Sigmoid colon (tissue), 7 donors: ENCODE measurements around the gene DAAM1. TPM values are rescaled to one million over a fixed set of nuclear protein-coding genes. Genes with fewer than 3 reads are reported as not detected.

ENCODE experiments used
- DNase-seq: peaks from one replicate; pipeline ENCODE4 v3.0.0-alpha.2; 2019
- H3K27ac ChIP-seq, 4 donors: fragments of 200-600 bp; sonication (generic); one replicate each; pipeline ENCODE4 v1.5.1; 2016 to 2019; ENCODE audit warnings: mild to moderate bottlenecking in 1 of 4
- H3K27me3 ChIP-seq, 3 donors: fragments of 200-600 bp; sonication (generic); one replicate each; pipeline ENCODE4 v1.5.1; 2019; ENCODE audit warnings: mild to moderate bottlenecking in 1 of 3
- H3K36me3 ChIP-seq, 4 donors: fragments of 200-600 bp; sonication (generic); one replicate each; pipeline ENCODE4 v1.5.1; 2016 to 2019
- H3K4me1 ChIP-seq, 4 donors: fragments of 200-600 bp; sonication (generic); one replicate each; pipeline ENCODE4 v1.5.1; 2017 to 2019
- H3K4me3 ChIP-seq, 4 donors: fragments of 200-600 bp; sonication (generic); one replicate each; pipeline ENCODE4 v1.5.1; 2017 to 2019; ENCODE audit warnings: mild to moderate bottlenecking in 2 of 4, moderate library complexity in 1 of 4
- H3K9me3 ChIP-seq, 4 donors: fragments of 200-600 bp in 3 of 4; sonication (generic) in 3 of 4; one replicate each; pipeline versions ENCODE4 v1.5.1 to v1.6.1; 2013 to 2019
- EP300 ChIP-seq, 4 donors: sonication (generic); formaldehyde crosslinking; IDR thresholded peaks; one replicate each; pipeline ENCODE4 v1.6.1; 2017; ENCODE audit warnings: antibody characterized with exemption in 4 of 4
- POLR2A ChIP-seq, 2 donors: fragments of 450-650 bp; IDR thresholded peaks; one replicate each; pipeline ENCODE4 v1.6.1; 2016; ENCODE audit warnings: antibody characterized with exemption in 2 of 2, mild to moderate bottlenecking in 2 of 2, moderate library complexity in 2 of 2
- POLR2AphosphoS5 ChIP-seq, 4 donors: sonication (generic); formaldehyde crosslinking; IDR thresholded peaks; one replicate each; pipeline ENCODE4 v1.6.1; 2017; ENCODE audit warnings: antibody characterized with exemption in 4 of 4
- WGBS, 2 donors: extraction: QIAGEN DNeasy Blood & Tissue Kit; methylation state at CpG; one replicate each; pipeline ENCODE4 v1.1.7; 2013; 5-methylcytosine and 5-hydroxymethylcytosine counted together
- intact Hi-C: fragments of 100-400 bp; cut with DNase I; formaldehyde crosslinking; loops from one replicate; pipeline ENCODE4 v1.15.1; 2023
- polyA plus RNA-seq, 3 donors: library from polyadenylated mRNA; stranded (reverse); fragments of 200-250 nt; gene quantifications; one replicate each; pipeline ENCODE4 v1.2.3, GENCODE V29; 2013
- total RNA-seq, 4 donors: library from RNA; depleted of rRNA; stranded (reverse); fragments of >200 nt; gene quantifications; one replicate each; pipeline ENCODE4 v1.1.0, GENCODE V29; 2016
- TF ChIP-seq, protein P1 (sequence below), 4 experiments: fragments of 450-650 bp in 3 of 4; fragments of 200-600 bp in 1 of 4; IDR thresholded peaks; one replicate each; pipeline ENCODE4 v1.5.1; 2016 to 2019; ENCODE audit warnings: antibody characterized with exemption in 4 of 4, mild to moderate bottlenecking in 3 of 4, moderate library complexity in 2 of 4
- donor health status: healthy with polysubstance abuse.
- donor health status: Bipolar disorder and iron deficiency.
- donor health status: healthy.

Gene DAAM1
- total and polyA plus RNA-seq, 7 donors = 11.4 to 77.8 (median 47.5) TPM

DNA sequence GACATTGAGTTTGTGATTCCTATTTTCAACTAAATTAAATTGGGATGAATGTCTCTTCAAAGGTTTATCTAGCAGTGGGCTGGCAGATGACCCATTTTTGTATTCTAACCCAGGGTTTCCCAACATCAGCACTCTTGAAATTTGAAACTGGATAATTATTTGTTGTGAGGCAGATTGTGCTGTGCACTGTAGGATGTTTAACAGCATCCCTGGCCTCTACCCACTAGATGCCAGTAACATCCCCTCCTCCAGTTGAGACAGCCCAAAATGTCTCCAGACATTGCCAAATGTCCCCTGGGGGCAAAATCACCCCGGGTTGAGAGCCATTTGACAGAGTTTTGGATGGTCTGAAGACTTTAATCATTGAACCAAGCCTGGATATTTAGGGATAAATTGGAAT, 11.1 kb downstream of the DAAM1 start:
- 84 to 85% methylated on average over 1 of the region's 1 CpG for WGBS, 2 donors
- no peaks in the 10 kb centered on the region for H3K9me3 ChIP-seq
- H3K4me1 ChIP-seq = peaks cover 0 to 72% (median 64%) of the 10 kb centered on the region in 4 donors

DNA sequence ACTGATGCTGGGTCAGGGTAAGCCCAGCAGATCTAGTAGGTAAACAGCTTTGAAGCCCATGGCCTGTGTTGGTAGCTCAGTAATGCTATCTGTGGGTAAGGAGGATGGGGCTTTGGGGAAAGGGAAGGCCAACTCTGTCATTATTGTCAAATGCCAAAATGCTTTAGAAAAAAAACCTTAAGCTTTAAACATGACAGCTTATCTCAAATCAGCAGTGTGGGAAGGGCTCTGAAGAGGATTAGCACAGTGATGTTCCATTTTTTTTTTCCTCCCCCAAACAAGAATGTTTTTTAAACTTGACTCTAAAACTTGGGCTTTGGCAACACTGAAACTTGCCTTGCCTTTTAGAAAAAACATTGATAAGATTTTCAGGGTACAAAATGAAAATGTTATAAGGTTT, 11.7 kb downstream of the DAAM1 start:
- intact Hi-C loops = no loop called here
- H3K4me3 ChIP-seq = no peak overlapping the region
- H3K4me1 ChIP-seq = peaks cover 0 to 74% (median 67%) of the 10 kb centered on the region in 4 donors
- no peaks in the 10 kb centered on the region for H3K36me3 ChIP-seq
- no peaks in the 10 kb centered on the region for H3K27me3 ChIP-seq
- peak overlapping the region in 1 of 4 donors; percentile 57 for H3K27ac ChIP-seq
- no peaks in the 10 kb centered on the region for H3K9me3 ChIP-seq
- DNase-seq = no peak
- TF ChIP-seq POLR2A (IDR thresholded peaks at IDR 0.05) (no peak), POLR2AphosphoS5 (IDR thresholded peaks at IDR 0.05) (no peak), EP300 (IDR thresholded peaks at IDR 0.05) (no peak)
- TF ChIP-seq, protein P1, sequence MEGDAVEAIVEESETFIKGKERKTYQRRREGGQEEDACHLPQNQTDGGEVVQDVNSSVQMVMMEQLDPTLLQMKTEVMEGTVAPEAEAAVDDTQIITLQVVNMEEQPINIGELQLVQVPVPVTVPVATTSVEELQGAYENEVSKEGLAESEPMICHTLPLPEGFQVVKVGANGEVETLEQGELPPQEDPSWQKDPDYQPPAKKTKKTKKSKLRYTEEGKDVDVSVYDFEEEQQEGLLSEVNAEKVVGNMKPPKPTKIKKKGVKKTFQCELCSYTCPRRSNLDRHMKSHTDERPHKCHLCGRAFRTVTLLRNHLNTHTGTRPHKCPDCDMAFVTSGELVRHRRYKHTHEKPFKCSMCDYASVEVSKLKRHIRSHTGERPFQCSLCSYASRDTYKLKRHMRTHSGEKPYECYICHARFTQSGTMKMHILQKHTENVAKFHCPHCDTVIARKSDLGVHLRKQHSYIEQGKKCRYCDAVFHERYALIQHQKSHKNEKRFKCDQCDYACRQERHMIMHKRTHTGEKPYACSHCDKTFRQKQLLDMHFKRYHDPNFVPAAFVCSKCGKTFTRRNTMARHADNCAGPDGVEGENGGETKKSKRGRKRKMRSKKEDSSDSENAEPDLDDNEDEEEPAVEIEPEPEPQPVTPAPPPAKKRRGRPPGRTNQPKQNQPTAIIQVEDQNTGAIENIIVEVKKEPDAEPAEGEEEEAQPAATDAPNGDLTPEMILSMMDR (IDR thresholded peaks at IDR 0.05) = no peak

More for the DNA sequence above, 11.1 kb downstream of the DAAM1 start:
- intact Hi-C loops = no loop called here
- TF ChIP-seq, protein P1 (IDR thresholded peaks at IDR 0.05) = no peak
- TF ChIP-seq EP300 (IDR thresholded peaks at IDR 0.05) (no peak), POLR2AphosphoS5 (IDR thresholded peaks at IDR 0.05) (no peak), POLR2A (IDR thresholded peaks at IDR 0.05) (no peak)
- Histone ChIP-seq H3K4me3 (no peak overlapping the region), H3K27ac (peak overlapping the region in 1 of 4 donors; percentile 57), H3K36me3 (no peaks in the 10 kb centered on the region), H3K27me3 (no peaks in the 10 kb centered on the region)
- DNase-seq = no peak

DNA sequence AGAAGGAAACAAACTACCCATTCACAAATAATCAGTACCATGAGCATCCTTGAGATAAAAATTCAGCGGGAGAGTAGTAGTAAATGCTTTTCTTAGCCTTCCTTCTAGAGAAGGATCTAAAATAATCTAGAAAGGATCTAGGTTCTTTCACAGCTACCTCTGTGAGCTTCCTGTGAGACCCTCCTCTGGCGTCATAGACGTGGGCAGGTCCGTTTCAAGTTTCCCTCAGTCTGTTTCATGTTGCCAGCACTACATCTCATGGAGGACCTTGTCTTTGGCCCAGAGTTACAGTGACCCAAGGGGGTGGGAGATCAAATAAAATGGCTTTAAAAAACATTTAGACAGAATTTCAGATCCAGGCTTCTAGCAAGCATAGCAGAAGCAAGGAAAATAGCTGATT, 13.6 kb downstream of the DAAM1 start:
- no peak for TF ChIP-seq EP300 (IDR thresholded peaks at IDR 0.05)
- no peak for TF ChIP-seq POLR2AphosphoS5 (IDR thresholded peaks at IDR 0.05)
- TF ChIP-seq, protein P1 (IDR thresholded peaks at IDR 0.05) = no peak
- TF ChIP-seq POLR2A (IDR thresholded peaks at IDR 0.05) = no peak
- Histone ChIP-seq H3K36me3 (no peaks in the 10 kb centered on the region), H3K27me3 (no peaks in the 10 kb centered on the region), H3K4me3 (no peak overlapping the region), H3K9me3 (no peaks in the 10 kb centered on the region), H3K4me1 (peaks cover 0 to 73% (median 63%) of the 10 kb centered on the region in 4 donors), H3K27ac (no peak overlapping the region)
- WGBS, 2 donors = 78 to 92% methylated on average over 4 of the region's 4 CpGs
- intact Hi-C loops = no loop called here
- DNase-seq = no peak

DNA sequence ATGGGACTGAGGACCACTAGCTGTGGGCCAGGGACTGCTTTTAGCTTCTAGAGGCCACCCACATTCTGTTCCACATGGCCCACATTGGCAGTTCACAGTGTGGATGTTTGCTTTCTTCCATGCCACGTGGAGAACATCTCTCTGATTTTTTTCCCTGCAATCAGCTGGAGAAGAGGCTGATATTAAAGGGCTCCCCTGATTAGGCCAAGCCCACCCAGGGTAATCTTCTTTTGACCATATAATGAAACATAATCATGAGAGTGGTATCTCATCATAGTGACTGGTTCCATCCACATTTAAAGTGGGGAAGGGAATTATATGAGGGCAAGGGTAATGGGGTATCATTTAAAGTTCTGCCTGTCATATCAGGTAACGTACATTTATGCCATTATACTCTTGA, 15.8 kb downstream of the DAAM1 start:
- peaks cover 0 to 74% (median 63%) of the 10 kb centered on the region in 4 donors for H3K4me1 ChIP-seq

More for the DNA sequence above, 15.8 kb downstream of the DAAM1 start:
- Histone ChIP-seq H3K36me3 (no peaks in the 10 kb centered on the region), H3K4me3 (no peak overlapping the region), H3K27ac (peak overlapping the region in 2 of 4 donors; percentile 15 to 41), H3K9me3 (no peaks in the 10 kb centered on the region), H3K27me3 (no peaks in the 10 kb centered on the region)
- 65 to 86% methylated on average over 2 of the region's 2 CpGs for WGBS, 2 donors
- TF ChIP-seq EP300 (IDR thresholded peaks at IDR 0.05) (no peak), POLR2AphosphoS5 (IDR thresholded peaks at IDR 0.05) (no peak), POLR2A (IDR thresholded peaks at IDR 0.05) (no peak)
- TF ChIP-seq, protein P1 (IDR thresholded peaks at IDR 0.05) = no peak
- intact Hi-C loops = no loop called here
- DNase-seq = no peak
